Measurements from ENCODE around the gene AFAP1L1.

AFAP1L1 gene

DNA sequence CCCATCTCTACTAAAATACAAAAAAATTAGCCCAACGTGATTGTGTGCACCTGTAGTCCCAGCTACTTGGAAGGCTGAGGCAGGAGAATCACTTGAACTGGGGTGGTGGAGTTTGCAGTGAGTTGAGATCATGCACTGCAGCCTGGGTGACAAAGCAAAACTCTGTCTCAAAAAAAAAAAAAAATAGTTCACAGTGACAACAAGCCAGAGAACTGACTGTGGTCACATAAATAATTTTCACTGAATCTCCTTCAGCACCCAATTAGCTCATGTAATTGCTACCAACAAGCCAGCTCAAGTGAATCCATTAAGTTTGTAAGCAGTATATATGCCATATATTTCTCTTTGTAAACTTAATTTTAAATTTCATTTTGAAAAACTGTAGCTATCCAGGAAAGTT lies 14.5 kb upstream of the AFAP1L1 start:
- in situ Hi-C loops (cut with MboI; ENCODE audit: low sequenced_read_pairs, unreplicated experiment) = loop anchor here (25.0 kb wide), 1 partner anchor 520 kb away; no protein-coding TSS in a partner anchor

GRCh38 chr5:149257889-149258705 lies 13.6 kb upstream of the AFAP1L1 start:
- no peak for DNase-seq (ENCODE audit: low spot score)
- no peak for TF ChIP-seq CTCF (IDR thresholded peaks at IDR 0.05; ENCODE audit: borderline replicate concordance, control extremely low read depth, extremely low read depth, insufficient read depth, missing control alignments)
- in situ Hi-C loops (cut with MboI; ENCODE audit: low sequenced_read_pairs, unreplicated experiment) = loop anchor here (25.0 kb wide), 1 partner anchor 521 kb away; no protein-coding TSS in a partner anchor

More for the DNA sequence above, 14.5 kb upstream of the AFAP1L1 start:
- no peak for DNase-seq (ENCODE audit: low spot score)
- no peak for TF ChIP-seq CTCF (IDR thresholded peaks at IDR 0.05; ENCODE audit: borderline replicate concordance, control extremely low read depth, extremely low read depth, insufficient read depth, missing control alignments)

DNA sequence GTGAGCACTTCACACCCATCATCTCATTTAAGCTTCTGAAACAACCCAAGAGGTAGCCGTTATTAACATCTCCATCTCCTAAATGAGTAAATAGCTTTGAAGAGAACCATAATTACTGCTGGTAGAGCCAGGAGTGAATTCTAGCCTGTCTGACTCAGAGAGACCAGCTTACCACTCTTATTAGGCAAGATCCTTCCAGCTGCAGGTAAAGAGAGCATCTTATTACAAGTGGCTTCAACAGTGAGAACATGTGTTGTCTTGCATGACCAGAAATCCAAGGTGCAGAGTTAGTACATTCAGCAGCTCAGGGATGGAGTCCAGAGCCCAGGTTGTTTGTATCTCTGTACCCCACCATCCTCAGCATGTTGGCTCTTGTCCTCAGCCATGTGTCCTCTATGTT lies 10.9 kb upstream of the AFAP1L1 start:
- TF ChIP-seq CTCF (IDR thresholded peaks at IDR 0.05; ENCODE audit: borderline replicate concordance, control extremely low read depth, extremely low read depth, insufficient read depth, missing control alignments) = no peak
- DNase-seq (ENCODE audit: low spot score) = no peak
- in situ Hi-C loops (cut with MboI; ENCODE audit: low sequenced_read_pairs, unreplicated experiment) = loop anchor here (10.0 to 25.0 kb wide), 2 partner anchors 136 to 523 kb away; no protein-coding TSS in a partner anchor

- in situ Hi-C loops (cut with MboI; ENCODE audit: low sequenced_read_pairs, unreplicated experiment) = loop anchor here (10.0 to 25.0 kb wide), 2 partner anchors 136 to 524 kb away; no protein-coding TSS in a partner anchor
Observed at GRCh38 chr5:149261246-149261645, 10.4 kb upstream of the AFAP1L1 start.

GRCh38 chr5:149262315-149262714 lies 9.3 kb upstream of the AFAP1L1 start:
- no peak for DNase-seq (ENCODE audit: low spot score)
- in situ Hi-C loops (cut with MboI; ENCODE audit: low sequenced_read_pairs, unreplicated experiment) = loop anchor here (10.0 to 25.0 kb wide), 2 partner anchors 138 to 525 kb away; no protein-coding TSS in a partner anchor
- TF ChIP-seq CTCF (IDR thresholded peaks at IDR 0.05; ENCODE audit: borderline replicate concordance, control extremely low read depth, extremely low read depth, insufficient read depth, missing control alignments) = no peak

More at GRCh38 chr5:149261246-149261645, 10.4 kb upstream of the AFAP1L1 start:
- TF ChIP-seq CTCF (IDR thresholded peaks at IDR 0.05; ENCODE audit: borderline replicate concordance, control extremely low read depth, extremely low read depth, insufficient read depth, missing control alignments) = no peak
- DNase-seq (ENCODE audit: low spot score) = no peak

- DNase-seq (ENCODE audit: low spot score) = no peak
- in situ Hi-C loops (cut with MboI; ENCODE audit: low sequenced_read_pairs, unreplicated experiment) = loop anchor here (10.0 to 25.0 kb wide), 2 partner anchors 140 to 527 kb away; no protein-coding TSS in a partner anchor
- TF ChIP-seq CTCF (IDR thresholded peaks at IDR 0.05; ENCODE audit: borderline replicate concordance, control extremely low read depth, extremely low read depth, insufficient read depth, missing control alignments) = no peak
Observed at GRCh38 chr5:149264439-149265067, 7.1 kb upstream of the AFAP1L1 start.

Measured in GM13976 (cell line).